ENCODE results near the gene USP2.

Gene USP2, protein sequence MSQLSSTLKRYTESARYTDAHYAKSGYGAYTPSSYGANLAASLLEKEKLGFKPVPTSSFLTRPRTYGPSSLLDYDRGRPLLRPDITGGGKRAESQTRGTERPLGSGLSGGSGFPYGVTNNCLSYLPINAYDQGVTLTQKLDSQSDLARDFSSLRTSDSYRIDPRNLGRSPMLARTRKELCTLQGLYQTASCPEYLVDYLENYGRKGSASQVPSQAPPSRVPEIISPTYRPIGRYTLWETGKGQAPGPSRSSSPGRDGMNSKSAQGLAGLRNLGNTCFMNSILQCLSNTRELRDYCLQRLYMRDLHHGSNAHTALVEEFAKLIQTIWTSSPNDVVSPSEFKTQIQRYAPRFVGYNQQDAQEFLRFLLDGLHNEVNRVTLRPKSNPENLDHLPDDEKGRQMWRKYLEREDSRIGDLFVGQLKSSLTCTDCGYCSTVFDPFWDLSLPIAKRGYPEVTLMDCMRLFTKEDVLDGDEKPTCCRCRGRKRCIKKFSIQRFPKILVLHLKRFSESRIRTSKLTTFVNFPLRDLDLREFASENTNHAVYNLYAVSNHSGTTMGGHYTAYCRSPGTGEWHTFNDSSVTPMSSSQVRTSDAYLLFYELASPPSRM

DNA sequence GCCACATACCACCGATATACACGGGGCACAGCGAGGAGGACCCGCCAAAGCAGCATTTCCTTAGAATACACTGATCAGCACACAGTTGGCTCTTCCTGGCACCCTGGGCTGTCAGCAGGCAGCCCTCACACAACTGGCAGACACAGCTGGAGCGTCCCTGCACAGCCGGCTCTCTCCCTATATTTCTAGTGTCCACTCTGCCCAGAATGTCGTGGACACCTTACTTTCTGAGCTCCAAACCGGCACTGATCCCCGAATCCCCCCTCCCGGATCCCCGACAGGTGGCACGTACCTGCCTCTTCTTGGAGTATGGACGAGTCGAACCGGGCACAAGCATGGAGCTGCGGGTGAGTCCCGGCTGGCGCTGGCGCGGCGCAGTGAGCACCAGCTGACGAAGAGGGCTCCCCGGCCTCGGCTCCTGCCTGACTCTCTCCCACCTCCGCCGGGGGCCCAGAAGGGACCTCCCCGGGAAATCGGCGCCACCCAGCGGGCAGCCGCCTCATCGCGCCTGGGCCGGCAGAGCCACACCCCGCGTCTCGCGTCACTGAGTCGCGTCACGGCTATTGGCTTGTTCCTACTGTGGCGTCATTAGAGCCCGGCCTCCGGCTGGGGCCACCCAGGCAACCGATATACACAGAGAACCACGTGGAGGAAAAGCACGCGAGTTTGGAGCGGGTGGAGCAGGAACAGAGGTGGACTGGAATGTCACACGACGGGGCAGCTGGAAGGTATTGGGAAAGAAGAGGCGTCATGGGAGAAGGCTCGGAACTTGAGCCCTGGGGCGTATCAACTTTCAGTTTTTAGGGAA lies at the start of gene USP2:
TSS of gene USP2 (minus strand) at position 510 of the 808 bp plus-strand sequence. CDS start 8,210 bp downstream, outside the sequence.
- peak; percentile 94 to 97 (median 96) for DNase-seq

GRCh38 chr11:119427279-119427678 lies 45.8 kb upstream of the USP2 start:
- no peak for DNase-seq

DNA sequence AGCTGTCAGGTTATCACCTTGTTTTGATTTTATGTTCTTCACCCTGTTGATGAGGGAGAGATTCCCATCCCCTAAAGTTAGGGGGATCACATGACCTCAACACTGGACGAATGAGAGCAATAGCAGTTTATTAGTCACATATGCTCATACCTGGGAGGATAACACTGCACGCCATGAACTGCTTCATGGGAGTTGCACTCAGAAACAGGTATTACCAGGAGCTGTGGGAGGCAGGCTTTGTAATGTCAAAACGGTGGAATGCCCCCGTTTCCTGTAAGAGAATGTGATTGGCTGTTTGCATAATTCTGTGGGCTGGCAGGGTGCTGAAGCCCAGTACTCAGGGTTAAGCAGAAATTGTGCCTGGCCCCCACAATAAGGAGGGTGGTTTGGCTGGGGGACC lies 44.7 kb upstream of the USP2 start:
- DNase-seq, result no peak

DNA sequence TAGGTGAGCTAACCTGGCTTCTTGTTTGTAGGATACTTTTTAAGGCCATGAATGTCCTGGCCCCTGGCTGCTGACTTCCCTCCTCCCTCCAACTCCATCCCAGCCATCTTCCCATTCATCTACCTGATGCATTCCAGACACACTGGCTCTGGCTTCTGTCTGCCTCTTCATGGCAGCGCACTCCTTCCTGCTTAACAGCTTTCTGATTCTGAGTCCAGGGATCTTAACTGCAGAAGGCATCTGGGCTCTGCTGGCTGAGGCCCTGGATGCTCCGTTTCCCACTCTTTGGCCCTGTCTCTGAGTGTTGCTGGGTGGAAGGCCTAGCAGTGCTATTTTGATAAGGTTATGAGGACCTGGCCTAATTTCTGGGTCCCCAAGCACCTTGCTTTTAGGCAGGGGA lies 43.3 kb upstream of the USP2 start:
- DNase-seq, result no peak

DNA sequence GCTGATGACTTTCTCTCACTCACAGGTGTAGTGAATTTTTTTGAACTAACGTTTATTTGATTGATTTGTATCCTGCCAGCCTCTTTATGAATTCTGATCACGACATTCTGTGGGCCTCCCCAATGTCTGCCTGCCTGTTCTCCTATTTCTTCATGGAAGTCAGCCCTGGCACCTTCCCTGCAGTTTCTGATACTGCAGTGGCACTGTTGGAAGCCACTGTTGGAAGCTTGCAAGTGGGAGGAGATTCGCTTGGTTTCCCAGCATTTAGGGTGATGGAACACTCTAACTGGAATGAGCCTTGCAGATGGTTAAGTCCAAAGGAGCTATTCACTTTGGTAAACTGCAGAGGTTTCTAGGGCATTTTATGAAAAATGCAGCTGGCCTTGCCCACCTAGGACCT lies 42.8 kb upstream of the USP2 start:
- no peak for DNase-seq

DNA sequence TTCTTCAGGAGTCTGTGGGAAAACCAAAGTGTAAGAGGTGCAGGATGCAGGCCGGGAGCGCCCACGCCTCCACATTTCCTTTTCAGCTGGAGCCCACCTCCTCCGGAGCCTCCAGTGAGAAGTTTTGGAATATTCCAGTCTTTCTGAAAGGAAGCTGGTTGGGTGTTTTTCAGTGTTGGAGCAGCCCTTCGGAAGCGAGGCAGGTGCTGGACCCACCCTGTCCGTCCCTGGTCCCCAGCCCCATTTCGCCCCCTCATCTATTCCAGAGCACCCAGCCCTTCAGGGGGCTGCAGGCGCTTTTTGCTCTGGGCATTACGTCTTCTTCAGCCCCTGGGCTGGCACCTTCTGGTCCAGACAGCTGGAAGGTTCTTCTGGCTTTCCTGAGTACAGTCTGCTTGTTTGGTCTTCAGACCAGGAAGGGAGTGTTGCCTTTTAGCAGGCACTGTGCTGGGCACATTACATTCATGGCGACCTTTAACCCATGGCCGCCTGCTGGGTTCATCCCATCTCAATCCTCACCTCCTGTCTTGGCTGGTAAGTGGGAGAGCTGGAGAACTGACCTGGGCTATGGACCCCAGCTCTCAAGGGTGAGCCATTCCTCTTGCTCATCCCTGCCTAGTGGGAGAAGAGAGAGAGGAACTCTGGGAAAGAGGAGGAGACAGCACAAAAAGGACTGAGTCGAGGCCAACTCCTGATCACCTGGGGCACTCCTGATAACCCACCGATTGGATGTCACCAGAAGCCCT lies 42.2 kb upstream of the USP2 start:
- no peak for DNase-seq

- no peak for DNase-seq
Observed at GRCh38 chr11:119422809-119423508, 41.5 kb upstream of the USP2 start, which contains the start of gene THY1. TSS of gene THY1 (minus strand) at chr11:119423172. CDS start at chr11:119420905, 2,267 bp downstream.

- no peak for DNase-seq
Observed at GRCh38 chr11:119421941-119422808, 40.7 kb upstream of the USP2 start.

DNA sequence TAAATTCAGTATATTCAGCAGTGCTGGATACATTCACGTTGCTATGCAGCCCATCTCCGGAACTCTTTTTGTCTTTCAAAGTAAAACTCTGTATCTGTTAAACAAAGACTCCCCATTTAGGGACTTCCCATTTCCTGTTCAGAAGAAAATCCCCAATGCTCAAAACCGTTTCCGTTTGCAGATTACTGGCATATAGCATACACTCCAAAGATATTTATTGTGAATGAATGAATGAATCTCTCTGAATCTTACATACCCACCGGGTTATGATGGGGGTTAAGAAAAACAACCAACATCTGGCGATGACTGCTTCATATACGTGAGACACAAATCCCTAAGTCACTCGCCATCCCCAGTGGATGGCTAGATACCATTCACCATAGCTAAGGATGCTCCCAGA lies 39.9 kb upstream of the USP2 start:
- DNase-seq, result no peak

GRCh38 chr11:119420631-119421030 lies 39.1 kb upstream of the USP2 start:
- DNase-seq, result no peak

- DNase-seq, result no peak
Observed at GRCh38 chr11:119419834-119420492, 38.5 kb upstream of the USP2 start.

GRCh38 chr11:119419246-119419645 lies 37.8 kb upstream of the USP2 start:
- no peak for DNase-seq

GRCh38 chr11:119418759-119419158 lies 37.3 kb upstream of the USP2 start:
- DNase-seq, result no peak

GRCh38 chr11:119417726-119418540 lies 36.4 kb upstream of the USP2 start:
- no peak for DNase-seq

GRCh38 chr11:119416606-119417580 lies 35.4 kb upstream of the USP2 start:
- DNase-seq, result no peak

GRCh38 chr11:119415966-119416365 lies 34.5 kb upstream of the USP2 start:
- DNase-seq, result no peak

DNA sequence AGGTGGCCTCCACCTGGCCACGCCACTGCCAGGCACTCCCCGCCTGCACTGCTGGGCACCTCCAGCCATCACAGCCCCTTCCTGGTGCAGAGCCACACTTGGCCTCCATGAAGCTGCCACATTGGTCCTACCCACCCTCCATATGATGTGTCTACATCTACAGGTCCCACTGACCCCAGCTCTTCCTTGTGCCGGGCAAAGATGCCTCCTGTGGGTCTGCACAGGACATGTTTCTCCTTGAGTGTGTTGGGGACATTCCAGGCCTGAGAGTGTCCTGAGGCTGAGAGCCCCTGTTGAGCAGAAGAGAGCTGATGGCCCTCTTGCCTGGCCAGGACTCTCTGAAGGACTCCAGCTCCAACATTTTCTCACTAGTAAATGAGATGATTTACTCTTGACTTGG lies 34.0 kb upstream of the USP2 start:
- no peak for DNase-seq

DNA sequence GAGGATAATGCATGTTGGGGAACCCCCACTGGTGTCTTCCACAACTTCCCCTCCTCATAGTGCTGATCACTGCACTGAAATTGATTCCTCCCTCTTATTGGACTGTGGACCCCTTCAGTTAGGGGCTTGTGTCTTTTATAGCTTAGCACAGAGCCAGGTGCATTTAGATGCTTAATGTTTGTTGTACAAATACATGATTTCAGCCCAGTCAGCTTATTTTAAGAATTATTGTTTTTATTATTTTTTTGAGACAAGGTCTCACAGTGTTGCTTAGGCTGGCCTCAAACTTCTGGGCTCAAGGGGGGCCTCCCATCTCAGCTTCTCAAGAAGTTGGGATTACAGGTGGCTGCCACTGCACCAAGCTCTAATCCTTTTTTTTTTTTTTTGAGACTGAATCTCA lies 33.2 kb upstream of the USP2 start:
- no peak for DNase-seq

All from stimulated activated naive CD4-positive, alpha-beta T cell (primary cell).